ENCODE data around the gene IPO8. TPM values are rescaled to one million over a fixed set of nuclear protein-coding genes. Genes with fewer than 3 reads are reported as not detected.
"Not testable (repeated sequence)": the region's sequence is repeated elsewhere in the genome, so short reads cannot be mapped to it uniquely, and the experiment has no call there.

Gene IPO8
- total and polyA plus RNA-seq, 7 experiments from 2014 or later = 14.8 to 59.2 (median 35.3) TPM

GRCh38 chr12:30603129-30603528, 92.5 kb downstream of the IPO8 start:
- H3K4me3 ChIP-seq (ENCODE audit: low read length) = no peak overlapping the region
- Mint-ChIP-seq H3K4me3 (no peak overlapping the region), H3K36me3 (peaks cover 0 to 38% (median 26%) of the 10 kb centered on the region in 5 donors), H3K27ac (no peak overlapping the region), H3K27me3 (peaks cover 0 to 13% (median 4%) of the 10 kb centered on the region in 5 donors), H3K4me1 (no peaks in the 10 kb centered on the region), H3K9me3 (peaks cover 0 to 52% (median 26%) of the 10 kb centered on the region in 11 donors)
- intact Hi-C loops (cut with micrococcal nuclease) = no loop called here
- ChIA-PET POLR2A (no interaction called here), CTCF (no interaction called here)
- H3K36me3 ChIP-seq (ENCODE audit: control insufficient read depth in 2 of 3, insufficient read depth in 3 of 3, low read length in 3 of 3) = no peaks in the 10 kb centered on the region
- ATAC-seq (no peak), DNase-seq (no peak)
- H3K4me1 ChIP-seq (ENCODE audit: control insufficient read depth in 2 of 2, insufficient read depth in 2 of 2, low read length in 2 of 2) = no peaks in the 10 kb centered on the region
- no peak overlapping the region for H3K27ac ChIP-seq (ENCODE audit: low read depth, low read length)
- H3K9me3 ChIP-seq (ENCODE audit: control insufficient read depth in 2 of 3, low read length in 3 of 3) = peaks cover 0 to 5% (median 0%) of the 10 kb centered on the region in 3 experiments
- H3K27me3 ChIP-seq (ENCODE audit: control insufficient read depth in 2 of 2, insufficient read depth in 2 of 2, low read length in 2 of 2) = no peaks in the 10 kb centered on the region

DNA sequence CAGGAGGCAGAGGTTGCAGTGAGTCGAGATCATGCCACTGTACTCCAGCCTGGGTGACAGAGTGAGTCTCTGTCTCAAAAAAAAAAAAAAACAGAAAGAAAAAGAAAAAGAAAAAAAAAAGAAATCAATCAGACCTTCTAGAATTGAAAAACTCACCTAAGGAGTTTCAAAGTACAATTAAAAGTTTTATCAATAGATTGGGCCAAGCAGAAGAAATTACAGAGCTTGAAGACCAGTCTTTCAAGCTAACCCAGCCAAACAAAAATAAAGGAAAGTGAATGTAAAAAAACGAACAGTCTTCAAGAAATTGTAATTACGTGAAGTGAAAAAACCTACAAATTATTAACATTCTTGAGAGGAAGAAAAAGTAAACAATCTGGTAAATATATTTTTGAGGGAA, 93.0 kb downstream of the IPO8 start:
- ChIA-PET POLR2A (no interaction called here), CTCF (no interaction called here)
- Histone ChIP-seq H3K36me3 (ENCODE audit: control insufficient read depth in 2 of 3, insufficient read depth in 3 of 3, low read length in 3 of 3) (no peaks in the 10 kb centered on the region), H3K4me1 (ENCODE audit: control insufficient read depth in 2 of 2, insufficient read depth in 2 of 2, low read length in 2 of 2) (no peaks in the 10 kb centered on the region), H3K27me3 (ENCODE audit: control insufficient read depth in 2 of 2, insufficient read depth in 2 of 2, low read length in 2 of 2) (no peaks in the 10 kb centered on the region), H3K4me3 (ENCODE audit: low read length) (no peak overlapping the region), H3K9me3 (ENCODE audit: control insufficient read depth in 2 of 3, low read length in 3 of 3) (peaks cover 0 to 5% (median 0%) of the 10 kb centered on the region in 3 experiments), H3K27ac (ENCODE audit: low read depth, low read length) (no peak overlapping the region)
- H3K4me1 Mint-ChIP-seq = no peaks in the 10 kb centered on the region
- ATAC-seq (no peak), DNase-seq (no peak)
- H3K27me3 Mint-ChIP-seq = peaks cover 0 to 13% (median 4%) of the 10 kb centered on the region in 5 donors
- no peak overlapping the region for H3K4me3 Mint-ChIP-seq
- intact Hi-C loops (cut with micrococcal nuclease) = no loop called here
- H3K9me3 Mint-ChIP-seq = peaks cover 0 to 47% (median 23%) of the 10 kb centered on the region in 11 donors
- H3K27ac Mint-ChIP-seq = no peak overlapping the region
- H3K36me3 Mint-ChIP-seq = peaks cover 0 to 36% (median 25%) of the 10 kb centered on the region in 5 donors

GRCh38 chr12:30599608-30600007, 96.1 kb downstream of the IPO8 start:
- no peak overlapping the region for H3K4me3 ChIP-seq (ENCODE audit: low read length)
- ATAC-seq (no peak), DNase-seq (no peak)
- intact Hi-C loops (cut with micrococcal nuclease) = no loop called here
- peaks cover 0 to 31% (median 19%) of the 10 kb centered on the region in 5 donors for H3K36me3 Mint-ChIP-seq
- H3K27ac ChIP-seq (ENCODE audit: low read depth, low read length) = no peak overlapping the region
- H3K4me1 Mint-ChIP-seq = no peaks in the 10 kb centered on the region
- H3K27me3 ChIP-seq (ENCODE audit: control insufficient read depth in 2 of 2, insufficient read depth in 2 of 2, low read length in 2 of 2) = no peaks in the 10 kb centered on the region
- H3K9me3 ChIP-seq (ENCODE audit: control insufficient read depth in 2 of 3, low read length in 3 of 3) = peaks cover 0 to 5% (median 0%) of the 10 kb centered on the region in 3 experiments
- ChIA-PET POLR2A (no interaction called here), CTCF (no interaction called here)
- H3K36me3 ChIP-seq (ENCODE audit: control insufficient read depth in 2 of 3, insufficient read depth in 3 of 3, low read length in 3 of 3) = no peaks in the 10 kb centered on the region
- peaks cover 0 to 24% (median 18%) of the 10 kb centered on the region in 11 donors for H3K9me3 Mint-ChIP-seq
- peaks cover 0 to 9% (median 4%) of the 10 kb centered on the region in 5 donors for H3K27me3 Mint-ChIP-seq
- H3K4me1 ChIP-seq (ENCODE audit: control insufficient read depth in 2 of 2, insufficient read depth in 2 of 2, low read length in 2 of 2) = no peaks in the 10 kb centered on the region
- no peak overlapping the region for H3K4me3 Mint-ChIP-seq
- H3K27ac Mint-ChIP-seq = no peak overlapping the region

DNA sequence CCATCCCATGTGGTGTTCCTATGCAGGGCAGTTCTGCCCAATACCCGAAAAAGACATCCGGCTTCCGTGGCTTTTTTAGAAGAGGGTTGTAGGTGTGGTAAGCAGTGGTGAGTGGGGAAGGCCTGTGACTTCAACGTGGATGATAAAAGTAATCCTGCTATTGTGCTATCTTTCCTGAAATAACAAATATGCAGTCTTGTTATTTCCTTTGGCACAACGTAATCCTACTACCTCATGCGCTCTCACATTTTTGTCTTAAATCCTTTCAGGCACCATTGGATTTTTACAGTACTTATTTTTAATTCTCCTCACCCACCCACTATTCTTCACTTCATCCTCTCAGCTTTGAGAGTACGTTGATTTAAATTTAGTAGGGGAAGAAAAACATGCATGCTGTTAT, 96.8 kb downstream of the IPO8 start:
- H3K27ac ChIP-seq (ENCODE audit: low read depth, low read length) = no peak overlapping the region
- H3K36me3 ChIP-seq (ENCODE audit: control insufficient read depth in 2 of 3, insufficient read depth in 3 of 3, low read length in 3 of 3) = no peaks in the 10 kb centered on the region
- Mint-ChIP-seq H3K27me3 (peaks cover 0 to 9% (median 4%) of the 10 kb centered on the region in 5 donors), H3K4me3 (no peak overlapping the region), H3K4me1 (no peaks in the 10 kb centered on the region), H3K9me3 (peaks cover 0 to 24% (median 18%) of the 10 kb centered on the region in 11 donors), H3K36me3 (peaks cover 0 to 31% (median 19%) of the 10 kb centered on the region in 5 donors), H3K27ac (no peak overlapping the region)
- CTCF ChIA-PET = no interaction called here
- no peak overlapping the region for H3K4me3 ChIP-seq (ENCODE audit: low read length)
- DNase-seq (no peak), ATAC-seq (no peak)
- no peaks in the 10 kb centered on the region for H3K27me3 ChIP-seq (ENCODE audit: control insufficient read depth in 2 of 2, insufficient read depth in 2 of 2, low read length in 2 of 2)
- H3K9me3 ChIP-seq (ENCODE audit: control insufficient read depth in 2 of 3, low read length in 3 of 3) = peaks cover 0 to 5% (median 0%) of the 10 kb centered on the region in 3 experiments
- POLR2A ChIA-PET = no interaction called here
- intact Hi-C loops (cut with micrococcal nuclease) = no loop called here
- no peaks in the 10 kb centered on the region for H3K4me1 ChIP-seq (ENCODE audit: control insufficient read depth in 2 of 2, insufficient read depth in 2 of 2, low read length in 2 of 2)

DNA sequence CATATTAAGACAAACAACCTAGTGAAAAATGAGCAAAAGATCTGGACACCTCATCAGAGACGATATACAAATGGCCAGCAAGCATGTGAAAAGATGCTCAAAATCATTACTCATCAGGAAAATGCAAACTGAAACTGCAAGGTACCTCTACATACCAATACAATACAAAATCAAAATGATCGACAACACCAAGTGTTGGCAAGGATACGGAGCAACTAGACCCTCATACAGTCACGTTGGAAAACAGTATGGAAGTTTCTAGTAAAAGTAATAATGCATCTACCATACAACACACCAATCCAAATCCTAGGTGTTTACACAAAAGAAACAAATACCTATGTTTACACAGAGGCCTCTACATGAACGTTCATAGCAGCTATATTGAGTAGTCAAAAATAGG, 99.9 kb downstream of the IPO8 start:
- ChIA-PET CTCF (interaction anchor here (0.6 kb wide), 1 partner anchor 1781 kb away, joined by 3 read pairs; no protein-coding TSS in a partner anchor), POLR2A (no interaction called here)
- H3K27me3 ChIP-seq (ENCODE audit: control insufficient read depth in 2 of 2, insufficient read depth in 2 of 2, low read length in 2 of 2) = no peaks in the 10 kb centered on the region
- H3K4me1 Mint-ChIP-seq = no peaks in the 10 kb centered on the region
- DNase-seq (no peak), ATAC-seq (no peak)
- H3K27ac ChIP-seq (ENCODE audit: low read depth, low read length) = no peak overlapping the region
- no peak overlapping the region for H3K27ac Mint-ChIP-seq
- H3K4me1 ChIP-seq (ENCODE audit: control insufficient read depth in 2 of 2, insufficient read depth in 2 of 2, low read length in 2 of 2) = no peaks in the 10 kb centered on the region
- no peak overlapping the region for H3K4me3 Mint-ChIP-seq
- intact Hi-C loops (cut with micrococcal nuclease) = no loop called here
- no peak overlapping the region for H3K4me3 ChIP-seq (ENCODE audit: low read length)
- H3K9me3 ChIP-seq (ENCODE audit: control insufficient read depth in 2 of 3, low read length in 3 of 3) = no peaks in the 10 kb centered on the region
- H3K36me3 ChIP-seq (ENCODE audit: control insufficient read depth in 2 of 3, insufficient read depth in 3 of 3, low read length in 3 of 3) = no peaks in the 10 kb centered on the region
- H3K27me3 Mint-ChIP-seq = no peaks in the 10 kb centered on the region
- H3K36me3 Mint-ChIP-seq = peaks cover 0 to 23% (median 0%) of the 10 kb centered on the region in 5 donors
- peaks cover 0 to 8% (median 0%) of the 10 kb centered on the region in 11 donors for H3K9me3 Mint-ChIP-seq

DNA sequence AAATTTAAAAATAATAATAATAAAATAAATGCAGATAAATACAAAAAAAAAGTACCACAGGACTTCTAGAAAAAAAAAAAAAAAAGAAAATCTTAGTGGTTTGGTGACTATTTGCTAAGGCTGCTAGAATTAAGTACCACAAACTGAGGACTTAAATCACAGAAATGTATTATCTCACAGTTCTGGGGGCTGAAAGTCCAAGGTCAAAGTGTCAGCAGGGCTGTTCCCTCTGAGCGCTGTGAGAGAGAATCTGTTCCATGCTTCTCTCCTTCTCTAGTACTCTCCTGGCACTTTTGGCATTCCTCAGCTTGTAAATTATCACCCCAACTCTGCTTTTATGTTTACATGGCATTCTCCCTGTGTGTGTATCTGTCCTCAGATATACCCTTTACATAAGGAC, 101.2 kb downstream of the IPO8 start:
- CTCF ChIA-PET = no interaction called here
- no peak for ATAC-seq
- intact Hi-C loops (cut with micrococcal nuclease) = no loop called here

GRCh38 chr12:30588572-30588971, 107.1 kb downstream of the IPO8 start:
- H3K27me3 Mint-ChIP-seq; H3K27ac Mint-ChIP-seq; H3K4me3 Mint-ChIP-seq; CTCF ChIA-PET; H3K27ac ChIP-seq (ENCODE audit: low read depth, low read length); DNase-seq; intact Hi-C loops (cut with micrococcal nuclease); H3K9me3 ChIP-seq (ENCODE audit: control insufficient read depth in 2 of 3, low read length in 3 of 3); H3K4me3 ChIP-seq (ENCODE audit: low read length); ATAC-seq; POLR2A ChIA-PET; H3K27me3 ChIP-seq (ENCODE audit: control insufficient read depth in 2 of 2, insufficient read depth in 2 of 2, low read length in 2 of 2); H3K4me1 Mint-ChIP-seq; H3K36me3 ChIP-seq (ENCODE audit: control insufficient read depth in 2 of 3, insufficient read depth in 3 of 3, low read length in 3 of 3); H3K4me1 ChIP-seq (ENCODE audit: control insufficient read depth in 2 of 2, insufficient read depth in 2 of 2, low read length in 2 of 2): not testable (repeated sequence)
- Mint-ChIP-seq H3K9me3 (peaks cover 0 to 12% (median 2%) of the 10 kb centered on the region in 11 donors), H3K36me3 (peaks cover 0 to 25% (median 8%) of the 10 kb centered on the region in 5 donors)

More for the DNA sequence above, 101.2 kb downstream of the IPO8 start:
- Mint-ChIP-seq H3K4me3 (no peak overlapping the region), H3K36me3 (peaks cover 0 to 14% (median 0%) of the 10 kb centered on the region in 5 donors), H3K27me3 (no peaks in the 10 kb centered on the region), H3K9me3 (peaks cover 0 to 8% (median 0%) of the 10 kb centered on the region in 11 donors), H3K4me1 (no peaks in the 10 kb centered on the region), H3K27ac (no peak overlapping the region)
- no peak for DNase-seq
- H3K27ac ChIP-seq (ENCODE audit: low read depth, low read length) = no peak overlapping the region
- H3K36me3 ChIP-seq (ENCODE audit: control insufficient read depth in 2 of 3, insufficient read depth in 3 of 3, low read length in 3 of 3) = no peaks in the 10 kb centered on the region
- H3K9me3 ChIP-seq (ENCODE audit: control insufficient read depth in 2 of 3, low read length in 3 of 3) = no peaks in the 10 kb centered on the region
- POLR2A ChIA-PET = no interaction called here
- H3K4me1 ChIP-seq (ENCODE audit: control insufficient read depth in 2 of 2, insufficient read depth in 2 of 2, low read length in 2 of 2) = no peaks in the 10 kb centered on the region
- H3K27me3 ChIP-seq (ENCODE audit: control insufficient read depth in 2 of 2, insufficient read depth in 2 of 2, low read length in 2 of 2) = no peaks in the 10 kb centered on the region
- no peak overlapping the region for H3K4me3 ChIP-seq (ENCODE audit: low read length)
